Pancreas (tissue), 10 donors: ENCODE results near the gene ADGRG6. TPM values are rescaled to one million over a fixed set of nuclear protein-coding genes. Genes with fewer than 3 reads are reported as not detected.
"Not testable (repeated sequence)": the region's sequence is repeated elsewhere in the genome, so short reads cannot be mapped to it uniquely, and the experiment has no call there.

Experiments used
- ATAC-seq, 4 donors: fragments of 200-7000 bp; cut with Tn5 transposase; one replicate each; pipeline versions ENCODE4 v1.8.0 to v1.9.1; 2020; ENCODE audit warnings: mild to moderate bottlenecking in 4 of 4, moderate library complexity in 4 of 4
- DNase-seq, 6 donors: peaks; one replicate each; pipeline ENCODE4 v3.0.0-alpha.2; 2020
- FAIRE-seq: peaks from 2 replicates; lab custom pipeline; 2012; peaks lifted over from hg19 to GRCh38; lab: Jason Lieb, UNC
- H3K27ac ChIP-seq, 4 donors: fragments of 200-600 bp; sonication (generic); 1 replicate in 3 of 4; 2 replicates in 1 of 4; pipeline versions ENCODE4 v1.5.0 to v1.8.0; 2020
- H3K27me3 ChIP-seq, 4 donors: fragments of 200-600 bp; one replicate each; pipeline ENCODE4 v1.8.0; 2021
- H3K36me3 ChIP-seq, 3 donors: fragments of 200-600 bp; sonication (generic) in 1 of 3; one replicate each; pipeline versions ENCODE4 v1.5.0 to v1.8.0; 2020 to 2021
- H3K4me1 ChIP-seq, 3 donors: fragments of 200-600 bp; one replicate each; pipeline ENCODE4 v1.8.0; 2021
- H3K4me3 ChIP-seq, 4 donors: fragments of 200-600 bp; sonication (generic) in 2 of 4; one replicate each; pipeline versions ENCODE4 v1.5.0 to v1.8.0; 2020 to 2021
- H3K9me3 ChIP-seq, 4 donors: fragments of 200-600 bp; one replicate each; pipeline ENCODE4 v1.8.0; 2021
- WGBS, 2 donors: extraction: QIAGEN DNeasy Blood & Tissue Kit; methylation state at CpG; one replicate each; pipeline ENCODE4 v1.1.7; 2013; 5-methylcytosine and 5-hydroxymethylcytosine counted together
- intact Hi-C, 3 donors: fragments of 100-400 bp; cut with DNase I; formaldehyde crosslinking; loops; one replicate each; pipeline versions ENCODE4 v1.11.1 to v1.14.2; 2022
- polyA plus RNA-seq, 2 donors: library from polyadenylated mRNA; stranded (reverse); fragments of 200-250 nt; gene quantifications; one replicate each; pipeline ENCODE4 v1.2.3, GENCODE V29; 2013
- total RNA-seq, 6 donors: library from RNA; stranded (reverse); fragmentation: NEBNext Ultra II Directional in 4 of 6; extraction: Animal tissue kit (Norgen Biotek cat#: 25700) in 4 of 6; gene quantifications; one replicate each; pipeline versions ENCODE4 v1.2.1 to v1.2.4, GENCODE V29; 2021 to 2023
- TF ChIP-seq, protein P1 (sequence below), 4 donors: fragments of 200-600 bp; sonication (generic) in 3 of 4; IDR thresholded peaks; one replicate each; pipeline versions ENCODE4 v1.5.0 to v1.8.0; 2021; ENCODE audit warnings: antibody characterized with exemption in 4 of 4
- donor health status: healthy with polysubstance abuse.
- donor health status: DM: no; HTN: no; CAD: no; lungs with moderate emphysema.
- donor health status: DM: no; HTN: no; CAD: no.
- donor health status: control.
- donor health status: control.
- donor health status: Bipolar disorder and iron deficiency.
- donor health status: DM: yes; HTN: yes; CAD: no.
- donor health status: DM: no; HTN: no; CAD: no.
- donor health status: DM: no; HTN: no; CAD: no.
- donor health status: DM: yes; HTN: yes; CAD: no.

Gene ADGRG6
- total and polyA plus RNA-seq, 8 donors: 1.6 to 10.7 (median 4.2) TPM

GRCh38 chr6:142444376-142444775, 142.6 kb downstream of the ADGRG6 start:
- DNase-seq (no peak), FAIRE-seq (no peak)
- WGBS, 2 donors: 78 to 80% methylated on average over 1 of the region's 1 CpG

DNA sequence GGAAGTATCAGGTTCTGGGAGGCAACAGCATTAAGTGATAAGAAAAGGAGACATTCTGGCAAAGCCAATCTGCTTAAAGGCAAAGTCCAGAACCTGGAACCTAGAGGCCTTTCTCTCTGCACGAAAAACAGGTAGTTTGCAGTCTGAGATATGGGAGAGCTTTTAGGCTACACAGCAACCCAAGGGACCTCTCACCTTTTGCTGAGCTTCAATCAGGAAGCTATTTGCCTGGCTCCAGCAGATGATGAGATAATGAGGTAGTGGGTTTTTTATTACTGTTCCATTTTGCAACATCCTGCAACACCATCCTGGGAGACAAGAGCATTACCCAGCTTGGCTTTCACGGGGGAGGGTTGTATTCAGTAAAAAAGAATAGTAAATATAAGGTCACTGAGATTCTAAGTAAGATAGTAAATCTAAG, 143.1 kb downstream of the ADGRG6 start:
- no peaks in the 10 kb centered on the region for H3K9me3 ChIP-seq
- TF ChIP-seq, protein P1, sequence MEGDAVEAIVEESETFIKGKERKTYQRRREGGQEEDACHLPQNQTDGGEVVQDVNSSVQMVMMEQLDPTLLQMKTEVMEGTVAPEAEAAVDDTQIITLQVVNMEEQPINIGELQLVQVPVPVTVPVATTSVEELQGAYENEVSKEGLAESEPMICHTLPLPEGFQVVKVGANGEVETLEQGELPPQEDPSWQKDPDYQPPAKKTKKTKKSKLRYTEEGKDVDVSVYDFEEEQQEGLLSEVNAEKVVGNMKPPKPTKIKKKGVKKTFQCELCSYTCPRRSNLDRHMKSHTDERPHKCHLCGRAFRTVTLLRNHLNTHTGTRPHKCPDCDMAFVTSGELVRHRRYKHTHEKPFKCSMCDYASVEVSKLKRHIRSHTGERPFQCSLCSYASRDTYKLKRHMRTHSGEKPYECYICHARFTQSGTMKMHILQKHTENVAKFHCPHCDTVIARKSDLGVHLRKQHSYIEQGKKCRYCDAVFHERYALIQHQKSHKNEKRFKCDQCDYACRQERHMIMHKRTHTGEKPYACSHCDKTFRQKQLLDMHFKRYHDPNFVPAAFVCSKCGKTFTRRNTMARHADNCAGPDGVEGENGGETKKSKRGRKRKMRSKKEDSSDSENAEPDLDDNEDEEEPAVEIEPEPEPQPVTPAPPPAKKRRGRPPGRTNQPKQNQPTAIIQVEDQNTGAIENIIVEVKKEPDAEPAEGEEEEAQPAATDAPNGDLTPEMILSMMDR (IDR thresholded peaks at IDR 0.05): no peak
- ATAC-seq (no peak), FAIRE-seq (no peak), DNase-seq (no peak)
- H3K27ac ChIP-seq: no peak overlapping the region
- no peak overlapping the region for H3K4me3 ChIP-seq
- no peaks in the 10 kb centered on the region for H3K36me3 ChIP-seq
- intact Hi-C loops: no loop called here
- WGBS, 2 donors: 45 to 52% methylated on average over 2 of the region's 2 CpGs
- no peaks in the 10 kb centered on the region for H3K27me3 ChIP-seq
- no peaks in the 10 kb centered on the region for H3K4me1 ChIP-seq

More at GRCh38 chr6:142444376-142444775, 142.6 kb downstream of the ADGRG6 start:
- H3K9me3 ChIP-seq: no peaks in the 10 kb centered on the region
- no peaks in the 10 kb centered on the region for H3K36me3 ChIP-seq
- no peaks in the 10 kb centered on the region for H3K4me1 ChIP-seq
- H3K4me3 ChIP-seq: no peak overlapping the region
- intact Hi-C loops: no loop called here
- no peak for ATAC-seq
- TF ChIP-seq, protein P1 (IDR thresholded peaks at IDR 0.05): no peak
- no peak overlapping the region for H3K27ac ChIP-seq
- H3K27me3 ChIP-seq: no peaks in the 10 kb centered on the region

DNA sequence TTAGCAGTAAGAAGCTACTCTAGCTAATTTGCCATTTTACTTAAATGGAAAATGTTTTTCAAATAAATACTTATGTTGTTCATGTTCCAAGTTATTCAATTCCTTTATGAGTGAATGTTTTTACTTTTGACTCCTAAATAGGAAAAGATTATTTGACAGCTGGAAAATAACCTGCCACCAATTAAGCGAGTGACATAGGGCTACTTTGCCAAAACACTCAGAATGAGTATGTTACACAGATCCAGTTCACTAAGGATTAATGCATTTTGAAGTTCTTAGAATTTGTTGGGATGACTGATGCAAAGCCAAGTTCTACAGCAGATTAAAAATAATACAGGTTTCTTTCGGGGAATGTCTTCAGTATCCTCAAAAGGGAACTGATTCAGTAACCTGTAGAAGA, 144.4 kb downstream of the ADGRG6 start:
- Histone ChIP-seq H3K4me1 (no peaks in the 10 kb centered on the region), H3K9me3 (no peaks in the 10 kb centered on the region), H3K36me3 (no peaks in the 10 kb centered on the region), H3K27ac (no peak overlapping the region), H3K27me3 (no peaks in the 10 kb centered on the region), H3K4me3 (no peak overlapping the region)
- WGBS, 2 donors: 88 to 97% methylated on average over 2 of the region's 2 CpGs
- no peak for ATAC-seq
- DNase-seq: no peak
- TF ChIP-seq, protein P1 (IDR thresholded peaks at IDR 0.05): no peak
- intact Hi-C loops: no loop called here
- FAIRE-seq: no peak

DNA sequence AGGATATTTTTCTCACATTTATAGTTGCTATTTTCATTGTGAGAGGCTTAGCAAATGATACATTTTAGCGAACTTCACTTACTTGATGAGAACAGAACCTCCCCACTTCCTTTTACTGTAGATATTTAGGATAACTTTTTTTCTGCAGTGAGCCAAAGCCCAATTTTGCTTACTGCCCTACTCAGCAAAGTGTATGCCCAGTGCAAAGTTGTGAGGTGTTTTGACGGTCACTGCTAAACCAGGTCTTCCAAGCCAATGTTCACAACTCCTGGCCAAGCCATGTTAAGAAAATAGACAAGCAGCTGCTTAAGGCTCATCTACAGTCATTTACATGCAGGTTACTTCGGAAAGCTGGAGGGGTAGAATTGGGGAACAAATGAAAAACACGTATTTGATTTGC, 144.8 kb downstream of the ADGRG6 start:
- no peaks in the 10 kb centered on the region for H3K36me3 ChIP-seq
- TF ChIP-seq, protein P1 (IDR thresholded peaks at IDR 0.05): no peak
- no peaks in the 10 kb centered on the region for H3K9me3 ChIP-seq
- WGBS, 2 donors: 83 to 91% methylated on average over 4 of the region's 4 CpGs
- no peak for ATAC-seq
- intact Hi-C loops: no loop called here
- H3K27me3 ChIP-seq: no peaks in the 10 kb centered on the region
- DNase-seq: no peak
- H3K4me1 ChIP-seq: no peaks in the 10 kb centered on the region
- no peak for FAIRE-seq
- no peak overlapping the region for H3K27ac ChIP-seq
- H3K4me3 ChIP-seq: no peak overlapping the region

GRCh38 chr6:142448091-142448729, 146.4 kb downstream of the ADGRG6 start:
- WGBS, 2 donors: 87 to 98% methylated on average over 4 of the region's 4 CpGs
- TF ChIP-seq, protein P1 (IDR thresholded peaks at IDR 0.05): no peak
- H3K4me3 ChIP-seq: no peak overlapping the region
- H3K9me3 ChIP-seq: no peaks in the 10 kb centered on the region
- H3K27ac ChIP-seq: no peak overlapping the region
- no peaks in the 10 kb centered on the region for H3K4me1 ChIP-seq
- FAIRE-seq: no peak
- intact Hi-C loops: no loop called here
- DNase-seq: no peak
- no peaks in the 10 kb centered on the region for H3K36me3 ChIP-seq
- ATAC-seq: no peak
- no peaks in the 10 kb centered on the region for H3K27me3 ChIP-seq

DNA sequence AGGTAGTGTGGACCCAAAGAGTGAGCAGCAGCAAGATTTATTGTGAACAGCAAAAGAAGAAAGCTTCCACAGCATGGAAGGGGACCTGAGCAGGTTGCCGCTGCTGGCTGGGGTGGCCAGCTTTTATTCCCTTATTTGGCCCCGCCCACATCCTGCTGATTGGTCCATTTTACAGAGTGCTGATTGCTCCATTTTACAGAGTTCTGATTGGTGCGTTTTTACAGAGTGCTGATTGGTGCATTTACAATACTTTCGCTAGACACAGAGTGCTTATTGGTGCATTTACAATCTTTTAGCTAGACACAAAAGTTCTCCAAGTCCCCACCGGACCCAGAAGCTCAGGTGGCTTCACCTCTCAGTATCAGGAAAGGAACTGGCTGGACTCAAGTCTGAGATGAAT, 149.0 kb downstream of the ADGRG6 start:
- H3K27me3 ChIP-seq, FAIRE-seq, ATAC-seq, DNase-seq, intact Hi-C loops, H3K36me3 ChIP-seq, H3K27ac ChIP-seq, H3K9me3 ChIP-seq, H3K4me1 ChIP-seq, H3K4me3 ChIP-seq: not testable (repeated sequence)
- 73 to 79% methylated on average over 5 of the region's 5 CpGs for WGBS, 2 donors
